Measurements from ENCODE around the gene HNRNPD. TPM values are rescaled to one million over a fixed set of nuclear protein-coding genes. Genes with fewer than 3 reads are reported as not detected.
"Not testable (repeated sequence)": the region's sequence is repeated elsewhere in the genome, so short reads cannot be mapped to it uniquely, and the experiment has no call there.

HNRNPD gene
- total RNA-seq, 3 donors from 2014 or later: 120 to 176 (median 172) TPM

GRCh38 chr4:82415922-82416365 lies 42.2 kb upstream of the HNRNPD start:
- Histone ChIP-seq H3K4me3 (no peak overlapping the region), H3K9me3 (no peaks in the 10 kb centered on the region), H3K4me1 (ENCODE audit: low read depth) (no peaks in the 10 kb centered on the region), H3K36me3 (ENCODE audit: low read depth) (no peaks in the 10 kb centered on the region)
- intact Hi-C loops (cut with DNase I, micrococcal nuclease): no loop called here
- ATAC-seq (no peak), DNase-seq (no peak)
- no peak for TF ChIP-seq CTCF (IDR thresholded peaks at IDR 0.05)

GRCh38 chr4:82415061-82415460 lies 41.3 kb upstream of the HNRNPD start:
- H3K36me3 ChIP-seq (ENCODE audit: low read depth); intact Hi-C loops (cut with DNase I, micrococcal nuclease); H3K4me1 ChIP-seq (ENCODE audit: low read depth); H3K9me3 ChIP-seq; ATAC-seq; H3K4me3 ChIP-seq; DNase-seq: not testable (repeated sequence)

- no peak overlapping the region for H3K4me3 ChIP-seq
- no peak for ATAC-seq
- H3K4me1 ChIP-seq (ENCODE audit: low read depth): no peaks in the 10 kb centered on the region
- intact Hi-C loops (cut with DNase I, micrococcal nuclease): no loop called here
- H3K36me3 ChIP-seq (ENCODE audit: low read depth): no peaks in the 10 kb centered on the region
- H3K9me3 ChIP-seq: no peaks in the 10 kb centered on the region
- no peak for DNase-seq
- no peak for TF ChIP-seq CTCF (IDR thresholded peaks at IDR 0.05)
Measured at GRCh38 chr4:82403725-82404124, 29.9 kb upstream of the HNRNPD start.

- intact Hi-C loops (cut with DNase I, micrococcal nuclease): no loop called here
- H3K4me1 ChIP-seq (ENCODE audit: low read depth): no peaks in the 10 kb centered on the region
- DNase-seq (no peak), ATAC-seq (no peak)
- no peak for TF ChIP-seq CTCF (IDR thresholded peaks at IDR 0.05)
- H3K9me3 ChIP-seq: no peaks in the 10 kb centered on the region
- H3K4me3 ChIP-seq: no peak overlapping the region
- no peaks in the 10 kb centered on the region for H3K36me3 ChIP-seq (ENCODE audit: low read depth)
Measured at GRCh38 chr4:82402196-82402775, 28.5 kb upstream of the HNRNPD start.

GRCh38 chr4:82401600-82401999 lies 27.8 kb upstream of the HNRNPD start:
- ATAC-seq (no peak), DNase-seq (no peak)
- Histone ChIP-seq H3K4me3 (no peak overlapping the region), H3K36me3 (ENCODE audit: low read depth) (no peaks in the 10 kb centered on the region), H3K4me1 (ENCODE audit: low read depth) (no peaks in the 10 kb centered on the region), H3K9me3 (no peaks in the 10 kb centered on the region)
- no peak for TF ChIP-seq CTCF (IDR thresholded peaks at IDR 0.05)
- intact Hi-C loops (cut with DNase I, micrococcal nuclease): no loop called here

- no peaks in the 10 kb centered on the region for H3K4me1 ChIP-seq (ENCODE audit: low read depth)
- H3K9me3 ChIP-seq: no peaks in the 10 kb centered on the region
- no peak for TF ChIP-seq CTCF (IDR thresholded peaks at IDR 0.05)
- ATAC-seq: no peak
- H3K4me3 ChIP-seq: no peak overlapping the region
- intact Hi-C loops (cut with DNase I, micrococcal nuclease): no loop called here
- DNase-seq: no peak
- H3K36me3 ChIP-seq (ENCODE audit: low read depth): no peaks in the 10 kb centered on the region
Measured at GRCh38 chr4:82398263-82398662, 24.5 kb upstream of the HNRNPD start.
